Trophoblast cell (in vitro differentiated cells and primary cell): Measurements from ENCODE around the gene TLE3.

ENCODE experiments used
- DNase-seq, 2 donors: peaks; one replicate each; pipeline ENCODE4 v3.0.0-alpha.2; 2016
- H2AFZ ChIP-seq: 2 replicates; pipeline ENCODE4 v1.6.1; 2013; ENCODE audit warnings: low read length, moderate library complexity, mild to moderate bottlenecking; ENCODE audit not compliant: insufficient read depth, poor library complexity
- H2AK5ac ChIP-seq: 2 replicates; pipeline ENCODE4 v1.6.1; 2013; ENCODE audit warnings: mild to moderate bottlenecking, low read length
- H2BK120ac ChIP-seq: 2 replicates; pipeline ENCODE4 v1.6.1; 2013; ENCODE audit warnings: low read length, mild to moderate bottlenecking, moderate library complexity; ENCODE audit not compliant: insufficient read depth, poor library complexity
- H2BK12ac ChIP-seq: 2 replicates; pipeline ENCODE4 v1.6.1; 2013; ENCODE audit warnings: mild to moderate bottlenecking, low read length, moderate library complexity
- H2BK5ac ChIP-seq: 2 replicates; pipeline ENCODE4 v1.6.1; 2013; ENCODE audit warnings: low read length, low read depth, moderate library complexity, mild to moderate bottlenecking; ENCODE audit not compliant: poor library complexity
- H3K14ac ChIP-seq: 2 replicates; pipeline ENCODE4 v1.6.1; 2013; ENCODE audit warnings: mild to moderate bottlenecking, low read length
- H3K18ac ChIP-seq: 2 replicates; pipeline ENCODE4 v1.6.1; 2013; ENCODE audit warnings: mild to moderate bottlenecking, low read length
- H3K23ac ChIP-seq: 2 replicates; pipeline ENCODE4 v1.6.1; 2013; ENCODE audit warnings: low read length
- H3K27ac ChIP-seq: 2 replicates; pipeline ENCODE4 v1.5.1; 2013; ENCODE audit warnings: low read depth, mild to moderate bottlenecking, inconsistent platforms, low read length, moderate library complexity
- H3K27me3 ChIP-seq: 2 replicates; pipeline ENCODE4 v1.6.1; 2013; ENCODE audit warnings: inconsistent platforms, mild to moderate bottlenecking, low read length, moderate library complexity; ENCODE audit not compliant: insufficient read depth
- H3K36me3 ChIP-seq, 2 experiments: 1 replicate in 1 of 2; 2 replicates in 1 of 2; pipeline ENCODE4 v1.6.1; 2013; ENCODE audit warnings: low read length in 2 of 2, mild to moderate bottlenecking in 2 of 2, moderate library complexity in 1 of 2; ENCODE audit not compliant: insufficient read depth in 2 of 2, control insufficient read depth in 1 of 2
- H3K4ac ChIP-seq: 2 replicates; pipeline ENCODE4 v1.6.1; 2013; ENCODE audit warnings: low read depth, mild to moderate bottlenecking, low read length, moderate library complexity
- H3K4me1 ChIP-seq, 2 experiments: 1 replicate in 1 of 2; 2 replicates in 1 of 2; pipeline ENCODE4 v1.6.1; 2013; ENCODE audit warnings: low read length in 2 of 2, mild to moderate bottlenecking in 2 of 2, moderate library complexity in 1 of 2; ENCODE audit not compliant: insufficient read depth in 2 of 2, control insufficient read depth in 1 of 2
- H3K4me2 ChIP-seq: 2 replicates; pipeline ENCODE4 v1.6.1; 2013; ENCODE audit warnings: inconsistent platforms, mild to moderate bottlenecking, low read length, moderate library complexity
- H3K4me3 ChIP-seq: 2 replicates; pipeline ENCODE4 v1.5.1; 2013; ENCODE audit warnings: mild to moderate bottlenecking, low read depth, low read length, inconsistent platforms
- H3K79me1 ChIP-seq: one replicate; pipeline ENCODE4 v1.6.1; 2013; ENCODE audit warnings: low read length
- H3K79me2 ChIP-seq: 2 replicates; pipeline ENCODE4 v1.6.1; 2013; ENCODE audit warnings: low read length, mild to moderate bottlenecking; ENCODE audit not compliant: control insufficient read depth, insufficient read depth, poor library complexity
- H3K9ac ChIP-seq: 2 replicates; pipeline ENCODE4 v1.6.1; 2013; ENCODE audit warnings: mild to moderate bottlenecking, low read length
- H3K9me3 ChIP-seq: 2 replicates; pipeline ENCODE4 v1.6.1; 2013; ENCODE audit warnings: low read depth, mild to moderate bottlenecking, control low read depth, inconsistent platforms, low read length; ENCODE audit not compliant: insufficient read depth
- H4K12ac ChIP-seq: 2 replicates; pipeline ENCODE4 v1.6.1; 2013; ENCODE audit warnings: low read depth, mild to moderate bottlenecking, low read length, moderate library complexity
- H4K8ac ChIP-seq: 2 replicates; pipeline ENCODE4 v1.6.1; 2013; ENCODE audit warnings: low read depth, mild to moderate bottlenecking, low read length, moderate library complexity
- H4K91ac ChIP-seq: one replicate; pipeline ENCODE4 v1.6.1; 2013; ENCODE audit warnings: low read depth, mild to moderate bottlenecking, low read length, moderate library complexity
- WGBS: extraction: QIAGEN DNeasy Blood & Tissue Kit; methylation state at CpG from one replicate; pipeline ENCODE4 v1.1.7; 2013; ENCODE audit warnings: missing lambda C conversion rate; ENCODE audit not compliant: insufficient read length, insufficient coverage; ENCODE audit errors: extremely low coverage; 5-methylcytosine and 5-hydroxymethylcytosine counted together

TLE3 gene

GRCh38 chr15:70060214-70060992 lies 37.3 kb downstream of the TLE3 start:
- H2AFZ ChIP-seq: no peak overlapping the region
- no peak overlapping the region for H3K4me3 ChIP-seq
- no CpG with 5 or more reads among the region's 26 CpGs for WGBS
- no peak overlapping the region for H4K91ac ChIP-seq
- H3K9me3 ChIP-seq: peaks cover 2% of the 10 kb centered on the region
- no peak overlapping the region for H3K4me2 ChIP-seq
- H4K12ac ChIP-seq: no peak overlapping the region
- no peak overlapping the region for H2AK5ac ChIP-seq
- H3K79me1 ChIP-seq: no peaks in the 10 kb centered on the region
- DNase-seq: no peak
- no peaks in the 10 kb centered on the region for H3K79me2 ChIP-seq
- no peak overlapping the region for H2BK5ac ChIP-seq
- H4K8ac ChIP-seq: no peak overlapping the region
- no peak overlapping the region for H3K14ac ChIP-seq
- peaks cover 90 to 92% of the 10 kb centered on the region in 2 experiments for H3K36me3 ChIP-seq
- H3K27me3 ChIP-seq: no peaks in the 10 kb centered on the region
- no peak overlapping the region for H2BK12ac ChIP-seq
- no peak overlapping the region for H2BK120ac ChIP-seq
- H3K23ac ChIP-seq: no peak overlapping the region
- no peak overlapping the region for H3K9ac ChIP-seq
- H3K18ac ChIP-seq: no peak overlapping the region
- H3K27ac ChIP-seq: no peak overlapping the region
- H3K4me1 ChIP-seq: peaks cover 0 to 3% of the 10 kb centered on the region in 2 experiments
- H3K4ac ChIP-seq: no peak overlapping the region

- Histone ChIP-seq H3K4me3 (no peak overlapping the region), H3K23ac (no peak overlapping the region), H4K8ac (no peak overlapping the region), H3K79me1 (no peaks in the 10 kb centered on the region), H2BK5ac (no peak overlapping the region), H3K9me3 (peaks cover 2% of the 10 kb centered on the region), H3K27ac (no peak overlapping the region), H3K14ac (no peak overlapping the region), H4K12ac (no peak overlapping the region), H3K4me1 (peaks cover 0 to 4% of the 10 kb centered on the region in 2 experiments), H3K4ac (no peak overlapping the region), H2AFZ (no peak overlapping the region), H4K91ac (no peak overlapping the region), H3K4me2 (no peak overlapping the region), H2BK120ac (no peak overlapping the region), H2BK12ac (no peak overlapping the region), H3K36me3 (peaks cover 92 to 93% of the 10 kb centered on the region in 2 experiments), H3K18ac (no peak overlapping the region), H3K27me3 (no peaks in the 10 kb centered on the region), H3K79me2 (no peaks in the 10 kb centered on the region), H2AK5ac (no peak overlapping the region), H3K9ac (no peak overlapping the region)
- no CpG with 5 or more reads among the region's 8 CpGs for WGBS
- no peak for DNase-seq
These were observed 38.1 kb downstream of the TLE3 start for GRCh38 chr15:70059476-70060213.

- Histone ChIP-seq H3K4ac (no peak overlapping the region), H3K9ac (no peak overlapping the region), H3K14ac (no peak overlapping the region), H2BK12ac (no peak overlapping the region), H3K36me3 (peaks cover 93% of the 10 kb centered on the region in 2 experiments), H3K18ac (no peak overlapping the region), H2BK120ac (no peak overlapping the region), H3K27ac (no peak overlapping the region), H2AFZ (no peak overlapping the region), H3K79me2 (no peaks in the 10 kb centered on the region), H3K27me3 (no peaks in the 10 kb centered on the region), H3K9me3 (peaks cover 2% of the 10 kb centered on the region), H4K8ac (no peak overlapping the region), H2BK5ac (no peak overlapping the region), H2AK5ac (no peak overlapping the region), H3K23ac (no peak overlapping the region), H4K91ac (no peak overlapping the region), H3K4me1 (peaks cover 0 to 4% of the 10 kb centered on the region in 2 experiments), H4K12ac (no peak overlapping the region), H3K4me3 (no peak overlapping the region), H3K79me1 (no peaks in the 10 kb centered on the region), H3K4me2 (no peak overlapping the region)
- DNase-seq: no peak
- no CpG with 5 or more reads among the region's 11 CpGs for WGBS
These were observed 38.9 kb downstream of the TLE3 start for GRCh38 chr15:70058642-70059360.

- H2BK12ac ChIP-seq: no peak overlapping the region
- WGBS: no CpG with 5 or more reads among the region's 21 CpGs
- H3K4ac ChIP-seq: no peak overlapping the region
- H3K9ac ChIP-seq: no peak overlapping the region
- no peak overlapping the region for H4K12ac ChIP-seq
- H3K4me1 ChIP-seq: peaks cover 0 to 4% of the 10 kb centered on the region in 2 experiments
- H3K79me2 ChIP-seq: no peaks in the 10 kb centered on the region
- DNase-seq: no peak
- peaks cover 95 to 96% of the 10 kb centered on the region in 2 experiments for H3K36me3 ChIP-seq
- no peak overlapping the region for H2AK5ac ChIP-seq
- H2BK120ac ChIP-seq: no peak overlapping the region
- H3K18ac ChIP-seq: no peak overlapping the region
- H3K27ac ChIP-seq: no peak overlapping the region
- H4K8ac ChIP-seq: no peak overlapping the region
- H3K27me3 ChIP-seq: no peaks in the 10 kb centered on the region
- H4K91ac ChIP-seq: no peak overlapping the region
- H3K4me2 ChIP-seq: no peak overlapping the region
- H2AFZ ChIP-seq: no peak overlapping the region
- no peak overlapping the region for H3K14ac ChIP-seq
- H3K4me3 ChIP-seq: no peak overlapping the region
- H3K23ac ChIP-seq: no peak overlapping the region
- H2BK5ac ChIP-seq: no peak overlapping the region
- no peaks in the 10 kb centered on the region for H3K9me3 ChIP-seq
- no peaks in the 10 kb centered on the region for H3K79me1 ChIP-seq
These were observed 39.6 kb downstream of the TLE3 start for GRCh38 chr15:70057931-70058641.
